GM19035 (cell line): ENCODE data around the gene PRH1.

Source experiments
- ATAC-seq: cut with Tn5 transposase; IDR thresholded peaks from one replicate; pipeline ENCODE4 v1.9.1; 2021; ENCODE audit not compliant: unreplicated experiment

PRH1 gene

GRCh38 chr12:10884086-10884725 is at the start of gene PRH1:
TSS of gene PRH1 (minus strand) at chr12:10884255. CDS start at chr12:10884217, 38 bp downstream.
- ATAC-seq: no peak

- ATAC-seq: no peak
These were observed 44.8 kb upstream of the PRH1 start, which contains the start of gene PRH2 for GRCh38 chr12:10928746-10929286. TSS of gene PRH2 (plus strand) at chr12:10929236. CDS start at chr12:10929274, 38 bp downstream.

- ATAC-seq: no peak
These were observed 42.2 kb upstream of the PRH1 start for GRCh38 chr12:10926269-10926668.

- no peak for ATAC-seq
These were observed 35.8 kb upstream of the PRH1 start for GRCh38 chr12:10919809-10920208.

GRCh38 chr12:10910380-10910779 is 26.3 kb upstream of the PRH1 start:
- ATAC-seq: no peak

GRCh38 chr12:10909462-10909861 is 25.4 kb upstream of the PRH1 start, which contains the start of gene TAS2R13:
TSS of gene TAS2R13 (minus strand) at chr12:10909562. CDS start at chr12:10909298, 264 bp downstream.
- no peak for ATAC-seq

GRCh38 chr12:10904686-10905085 is 20.6 kb upstream of the PRH1 start:
- no peak for ATAC-seq

GRCh38 chr12:10901427-10901826 is 17.4 kb upstream of the PRH1 start:
- no peak for ATAC-seq

- no peak for ATAC-seq
These were observed 16.9 kb upstream of the PRH1 start for GRCh38 chr12:10900972-10901371.

- ATAC-seq: no peak
These were observed 16.5 kb upstream of the PRH1 start for GRCh38 chr12:10900530-10900929.

GRCh38 chr12:10896854-10897253 is 12.8 kb upstream of the PRH1 start:
- ATAC-seq: no peak

- no peak for ATAC-seq
These were observed 7.9 kb upstream of the PRH1 start for GRCh38 chr12:10891937-10892336.

- no peak for ATAC-seq
These were observed 5.2 kb upstream of the PRH1 start for GRCh38 chr12:10889226-10889625.

- ATAC-seq: no peak
These were observed 10.7 kb downstream of the PRH1 start for GRCh38 chr12:10873378-10873777.

- ATAC-seq: no peak
These were observed 16.7 kb downstream of the PRH1 start for GRCh38 chr12:10867381-10867780.

GRCh38 chr12:10863512-10864218 is 20.4 kb downstream of the PRH1 start:
- ATAC-seq: no peak

GRCh38 chr12:10861366-10861765 is 22.7 kb downstream of the PRH1 start:
- ATAC-seq: no peak

GRCh38 chr12:10855807-10856206 is 28.2 kb downstream of the PRH1 start:
- no peak for ATAC-seq

- no peak for ATAC-seq
These were observed 30.3 kb downstream of the PRH1 start for GRCh38 chr12:10853776-10854175.

GRCh38 chr12:10851243-10851858 is 32.7 kb downstream of the PRH1 start:
- no peak for ATAC-seq

GRCh38 chr12:10849425-10849878 is 34.6 kb downstream of the PRH1 start, which contains the start of gene PRR4:
TSS of gene PRR4 (minus strand) at chr12:10849475. CDS start at chr12:10849437, 38 bp downstream.
- ATAC-seq: no peak
